Measurements from ENCODE around the gene ZFP90. TPM values are rescaled to one million over a fixed set of nuclear protein-coding genes. Genes with fewer than 3 reads are reported as not detected.

ZFP90 gene
- total RNA-seq, 1 donor from 2014 or later = 87.0 TPM

GRCh38 chr16:68612996-68613395 is 73.9 kb downstream of the ZFP90 start:
- Mint-ChIP-seq H3K36me3 (ENCODE audit: unreplicated experiment) (no peaks in the 10 kb centered on the region), H3K4me3 (ENCODE audit: unreplicated experiment) (no peak overlapping the region), H3K9me3 (ENCODE audit: unreplicated experiment) (peaks cover 3% of the 10 kb centered on the region), H3K27me3 (ENCODE audit: unreplicated experiment) (peaks cover 1% of the 10 kb centered on the region), H3K27ac (ENCODE audit: unreplicated experiment) (no peak overlapping the region), H3K4me1 (ENCODE audit: low read depth, unreplicated experiment) (no peaks in the 10 kb centered on the region)
- no peak for TF ChIP-seq CTCF (IDR thresholded peaks at IDR 0.05; ENCODE audit: partially characterized antibody, unreplicated experiment)
- no peak for DNase-seq

- Mint-ChIP-seq H3K36me3 (ENCODE audit: unreplicated experiment) (no peaks in the 10 kb centered on the region), H3K9me3 (ENCODE audit: unreplicated experiment) (peaks cover 3% of the 10 kb centered on the region), H3K27me3 (ENCODE audit: unreplicated experiment) (no peaks in the 10 kb centered on the region), H3K4me3 (ENCODE audit: unreplicated experiment) (no peak overlapping the region), H3K4me1 (ENCODE audit: low read depth, unreplicated experiment) (no peaks in the 10 kb centered on the region), H3K27ac (ENCODE audit: unreplicated experiment) (no peak overlapping the region)
- no peak for DNase-seq
- TF ChIP-seq CTCF (IDR thresholded peaks at IDR 0.05; ENCODE audit: partially characterized antibody, unreplicated experiment) = no peak
These were observed 78.6 kb downstream of the ZFP90 start for GRCh38 chr16:68617734-68618133.

Other genes starting within 250 kb of the ZFP90 start
- 25.2 TPM for gene SLC7A6OS, start 228.3 kb upstream of the ZFP90 start, total RNA-seq (ENCODE audit: unreplicated experiment)
- 62.7 TPM for gene PRMT7, start 228.3 kb upstream of the ZFP90 start, total RNA-seq (ENCODE audit: unreplicated experiment)
- 85.4 TPM for gene SMPD3, start 90.8 kb upstream of the ZFP90 start, total RNA-seq (ENCODE audit: unreplicated experiment)
- gene CDH3, start 106.0 kb downstream of the ZFP90 start, total RNA-seq (ENCODE audit: unreplicated experiment) = 1.3 TPM
- gene CDH1, start 198.0 kb downstream of the ZFP90 start, total RNA-seq (ENCODE audit: unreplicated experiment) = 1.9 TPM